H9 (cell line): ENCODE measurements around the gene LPP. TPM values are rescaled to one million over a fixed set of nuclear protein-coding genes. Genes with fewer than 3 reads are reported as not detected.

Experiments
- DNase-seq: peaks from one replicate; pipeline ENCODE4 v3.0.0-alpha.2; 2017
- H2AFZ ChIP-seq: one replicate; pipeline ENCODE4 v1.6.1; 2013; ENCODE audit warnings: mild to moderate bottlenecking, low read length, control low read depth, moderate library complexity
- H2AK5ac ChIP-seq: 2 replicates; pipeline ENCODE4 v1.6.1; 2013; ENCODE audit warnings: low read length, control low read depth, mixed read lengths; ENCODE audit not compliant: insufficient read length
- H2BK120ac ChIP-seq: one replicate; pipeline ENCODE4 v1.6.1; 2013; ENCODE audit warnings: low read depth, mild to moderate bottlenecking, low read length, control low read depth, inconsistent platforms; ENCODE audit not compliant: poor library complexity, severe bottlenecking
- H2BK12ac ChIP-seq: 2 replicates; pipeline ENCODE4 v1.6.1; 2013; ENCODE audit warnings: low read length, control low read depth, mixed read lengths, low read depth; ENCODE audit not compliant: insufficient read length
- H2BK15ac ChIP-seq: 2 replicates; pipeline ENCODE4 v1.6.1; 2013; ENCODE audit warnings: low read depth, low read length, control low read depth
- H2BK20ac ChIP-seq: one replicate; pipeline ENCODE4 v1.6.1; 2013; ENCODE audit warnings: low read depth, mild to moderate bottlenecking, low read length, control low read depth, inconsistent platforms; ENCODE audit not compliant: poor library complexity, severe bottlenecking
- H2BK5ac ChIP-seq: 2 replicates; pipeline ENCODE4 v1.6.1; 2013; ENCODE audit warnings: low read length, control low read depth, mixed read lengths; ENCODE audit not compliant: insufficient read length
- H3K14ac ChIP-seq: 2 replicates; pipeline ENCODE4 v1.6.1; 2013; ENCODE audit warnings: low read length, control low read depth; ENCODE audit not compliant: insufficient read depth
- H3K18ac ChIP-seq: 2 replicates; pipeline ENCODE4 v1.6.1; 2013; ENCODE audit warnings: low read depth, mild to moderate bottlenecking, mixed read lengths, low read length, control low read depth; ENCODE audit not compliant: insufficient read length
- H3K23ac ChIP-seq: 2 replicates; pipeline ENCODE4 v1.6.1; 2013; ENCODE audit warnings: low read length, control low read depth, mixed read lengths, low read depth; ENCODE audit not compliant: insufficient read length
- H3K23me2 ChIP-seq: 2 replicates; pipeline ENCODE4 v1.6.1; 2013; ENCODE audit warnings: low read depth, mild to moderate bottlenecking, mixed read lengths, low read length, control low read depth; ENCODE audit not compliant: insufficient read length, poor library complexity, severe bottlenecking
- H3K27ac ChIP-seq: 2 replicates; pipeline ENCODE4 v1.5.1; 2013; ENCODE audit warnings: low read length, control low read depth, mixed read lengths, low read depth; ENCODE audit not compliant: insufficient read length
- H3K27me3 ChIP-seq: 2 replicates; pipeline ENCODE4 v1.6.1; 2013; ENCODE audit warnings: low read length, control low read depth, inconsistent platforms; ENCODE audit not compliant: insufficient read depth
- H3K4ac ChIP-seq: 2 replicates; pipeline ENCODE4 v1.6.1; 2013; ENCODE audit warnings: low read depth, mild to moderate bottlenecking, control low read depth, inconsistent platforms, low read length, moderate library complexity
- H3K4me1 ChIP-seq: 2 replicates; pipeline ENCODE4 v1.6.1; 2013; ENCODE audit warnings: low read length, control low read depth, inconsistent platforms; ENCODE audit not compliant: insufficient read depth
- H3K4me2 ChIP-seq: 2 replicates; pipeline ENCODE4 v1.6.1; 2013; ENCODE audit warnings: low read length, control low read depth, mixed read lengths; ENCODE audit not compliant: insufficient read length, insufficient read depth
- H3K56ac ChIP-seq: 2 replicates; pipeline ENCODE4 v1.6.1; 2013; ENCODE audit warnings: low read depth, mild to moderate bottlenecking, mixed read lengths, low read length, control low read depth; ENCODE audit not compliant: insufficient read length
- H3K79me1 ChIP-seq: 2 replicates; pipeline ENCODE4 v1.6.1; 2013; ENCODE audit warnings: low read depth, mild to moderate bottlenecking, moderate library complexity, low read length, control low read depth, inconsistent platforms; ENCODE audit not compliant: insufficient read depth, poor library complexity, severe bottlenecking
- H3K79me2 ChIP-seq: 2 replicates; pipeline ENCODE4 v1.6.1; 2013; ENCODE audit warnings: low read length, control low read depth, inconsistent platforms; ENCODE audit not compliant: insufficient read depth
- H3K9ac ChIP-seq: 2 replicates; pipeline ENCODE4 v1.6.1; 2013; ENCODE audit warnings: low read length, control low read depth, mixed read lengths; ENCODE audit not compliant: insufficient read length; ENCODE audit errors: extremely low read depth
- H3K9me3 ChIP-seq: one replicate; pipeline ENCODE4 v1.6.1; 2013; ENCODE audit warnings: low read depth, low read length, inconsistent platforms; ENCODE audit not compliant: control insufficient read depth
- H3T11ph ChIP-seq: one replicate; pipeline ENCODE4 v1.6.1; 2013; ENCODE audit warnings: mild to moderate bottlenecking, low read length, control low read depth, inconsistent platforms
- H4K20me1 ChIP-seq: one replicate; pipeline ENCODE4 v1.6.1; 2013; ENCODE audit not compliant: control insufficient read depth, insufficient read length, insufficient read depth
- H4K5ac ChIP-seq: 2 replicates; pipeline ENCODE4 v1.6.1; 2013; ENCODE audit warnings: low read depth, mild to moderate bottlenecking, mixed read lengths, low read length, control low read depth; ENCODE audit not compliant: insufficient read length
- H4K8ac ChIP-seq: replicated peaks from 2 replicates; pipeline ENCODE4 v1.6.1; 2013; ENCODE audit warnings: low read length, control low read depth, mixed read lengths, low read depth; ENCODE audit not compliant: insufficient read length
- H4K91ac ChIP-seq: 2 replicates; pipeline ENCODE4 v1.6.1; 2013; ENCODE audit warnings: low read depth, mild to moderate bottlenecking, moderate library complexity, mixed read lengths, low read length, control low read depth; ENCODE audit not compliant: insufficient read length
- H3K27ac Mint-ChIP-seq, 3 experiments: 2 replicates in 2 of 3; 3 replicates in 1 of 3; pipeline ENCODE4 v1.8.0; 2020 to 2021; ENCODE audit warnings: mixed read lengths in 3 of 3, mild to moderate bottlenecking in 1 of 3, moderate library complexity in 1 of 3
- H3K27me3 Mint-ChIP-seq: 2 replicates; pipeline ENCODE4 v1.8.0; 2021; ENCODE audit warnings: low read depth, mild to moderate bottlenecking, moderate library complexity, mixed read lengths
- H3K36me3 Mint-ChIP-seq, 3 experiments: 2 replicates in 2 of 3; 3 replicates in 1 of 3; pipeline ENCODE4 v1.8.0; 2020 to 2021; ENCODE audit warnings: low read depth in 3 of 3, mixed read lengths in 3 of 3; ENCODE audit not compliant: insufficient read depth in 1 of 3
- H3K4me1 Mint-ChIP-seq, 2 experiments: 2 replicates each; pipeline ENCODE4 v1.8.0; 2020; ENCODE audit warnings: mixed read lengths in 2 of 2
- H3K4me3 Mint-ChIP-seq, 2 experiments: 2 replicates in 1 of 2; 3 replicates in 1 of 2; pipeline ENCODE4 v1.8.0; 2020 to 2021; ENCODE audit warnings: mild to moderate bottlenecking in 2 of 2, mixed read lengths in 2 of 2, moderate library complexity in 1 of 2
- H3K9me3 Mint-ChIP-seq, 2 experiments: 2 replicates in 1 of 2; 3 replicates in 1 of 2; pipeline ENCODE4 v1.8.0; 2020; ENCODE audit warnings: mild to moderate bottlenecking in 2 of 2, mixed read lengths in 2 of 2, moderate library complexity in 1 of 2
- WGBS: extraction: QIAGEN DNeasy Blood & Tissue Kit; methylation state at CpG from one replicate; pipeline ENCODE4 v1.1.7; 2013; ENCODE audit warnings: missing lambda C conversion rate, low lambda C conversion rate, mixed read lengths; ENCODE audit not compliant: insufficient read length; ENCODE audit errors: extremely low coverage; 5-methylcytosine and 5-hydroxymethylcytosine counted together
- total RNA-seq: library from RNA; stranded (reverse); gene quantifications from 2 replicates; pipeline ENCODE4 v1.2.1, GENCODE V29; 2021
- TF ChIP-seq, protein P1 (sequence below): fragments of 200-600 bp; sonication (generic); conservative IDR thresholded peaks from 3 replicates; pipeline ENCODE4 v1.8.0; 2021; ENCODE audit warnings: antibody characterized with exemption, mild to moderate bottlenecking

The LPP gene
- total RNA-seq, 1 experiment from 2014 or later, result 64.6 TPM

DNA sequence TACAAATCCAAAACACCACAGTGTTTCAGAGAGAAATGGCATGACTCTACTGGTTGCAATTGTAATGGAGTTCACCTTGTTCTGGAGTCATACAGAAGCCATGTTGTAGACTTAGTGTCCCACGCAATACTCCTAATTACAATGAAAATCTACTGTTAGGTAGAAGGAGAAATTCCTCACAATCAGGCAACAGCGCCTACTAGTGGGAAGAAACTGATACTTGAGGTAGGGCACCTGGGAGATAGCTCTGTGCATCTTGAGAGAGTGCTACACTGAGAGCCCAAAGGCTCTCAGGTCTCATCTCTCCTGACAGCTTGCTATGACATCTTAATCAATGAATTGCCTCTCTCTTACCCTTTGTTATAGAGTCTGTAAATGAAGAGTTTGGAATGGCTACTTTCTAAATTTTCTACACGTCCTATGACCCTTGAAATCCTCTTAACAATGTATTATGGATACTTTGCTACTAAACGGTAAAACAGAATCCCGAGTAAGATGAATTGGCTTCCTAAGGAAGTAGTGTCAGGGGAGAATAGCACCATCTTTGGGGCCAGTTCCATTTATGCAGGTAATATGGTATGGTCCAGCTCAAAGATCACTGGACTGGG lies 595.2 kb downstream of the LPP start:
- H3K4me3 Mint-ChIP-seq, result no peak overlapping the region
- Histone ChIP-seq H3K4me2 (no peak overlapping the region), H4K91ac (no peak overlapping the region), H3K18ac (no peak overlapping the region), H4K8ac (no peak overlapping the region), H4K20me1 (no peaks in the 10 kb centered on the region), H2AK5ac (no peak overlapping the region), H3T11ph (no peak overlapping the region), H3K9ac (no peak overlapping the region), H3K23me2 (no peaks in the 10 kb centered on the region), H3K9me3 (no peaks in the 10 kb centered on the region), H3K27me3 (no peaks in the 10 kb centered on the region), H2BK12ac (no peak overlapping the region), H3K23ac (no peak overlapping the region), H2BK20ac (no peak overlapping the region), H3K4ac (no peak overlapping the region), H3K14ac (no peak overlapping the region), H3K79me2 (no peaks in the 10 kb centered on the region), H4K5ac (no peak overlapping the region), H2BK120ac (no peak overlapping the region), H3K79me1 (no peaks in the 10 kb centered on the region), H3K4me1 (no peaks in the 10 kb centered on the region), H3K27ac (no peak overlapping the region), H2BK15ac (no peak overlapping the region), H3K56ac (no peak overlapping the region), H2AFZ (no peak overlapping the region), H2BK5ac (no peak overlapping the region)
- no CpG with 5 or more reads among the region's 5 CpGs for WGBS
- no peaks in the 10 kb centered on the region for H3K4me1 Mint-ChIP-seq
- DNase-seq, result peak; percentile 49
- H3K27me3 Mint-ChIP-seq, result no peaks in the 10 kb centered on the region
- H3K9me3 Mint-ChIP-seq, result no peaks in the 10 kb centered on the region
- TF ChIP-seq, protein P1, sequence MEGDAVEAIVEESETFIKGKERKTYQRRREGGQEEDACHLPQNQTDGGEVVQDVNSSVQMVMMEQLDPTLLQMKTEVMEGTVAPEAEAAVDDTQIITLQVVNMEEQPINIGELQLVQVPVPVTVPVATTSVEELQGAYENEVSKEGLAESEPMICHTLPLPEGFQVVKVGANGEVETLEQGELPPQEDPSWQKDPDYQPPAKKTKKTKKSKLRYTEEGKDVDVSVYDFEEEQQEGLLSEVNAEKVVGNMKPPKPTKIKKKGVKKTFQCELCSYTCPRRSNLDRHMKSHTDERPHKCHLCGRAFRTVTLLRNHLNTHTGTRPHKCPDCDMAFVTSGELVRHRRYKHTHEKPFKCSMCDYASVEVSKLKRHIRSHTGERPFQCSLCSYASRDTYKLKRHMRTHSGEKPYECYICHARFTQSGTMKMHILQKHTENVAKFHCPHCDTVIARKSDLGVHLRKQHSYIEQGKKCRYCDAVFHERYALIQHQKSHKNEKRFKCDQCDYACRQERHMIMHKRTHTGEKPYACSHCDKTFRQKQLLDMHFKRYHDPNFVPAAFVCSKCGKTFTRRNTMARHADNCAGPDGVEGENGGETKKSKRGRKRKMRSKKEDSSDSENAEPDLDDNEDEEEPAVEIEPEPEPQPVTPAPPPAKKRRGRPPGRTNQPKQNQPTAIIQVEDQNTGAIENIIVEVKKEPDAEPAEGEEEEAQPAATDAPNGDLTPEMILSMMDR, result peak; percentile 94
- H3K27ac Mint-ChIP-seq, result no peak overlapping the region
- H3K36me3 Mint-ChIP-seq, result peaks cover 0 to 2% (median 0%) of the 10 kb centered on the region in 3 experiments; a peak in 2 of 7 replicates
